HCT116 (cell line): ENCODE results near the gene ZNF429. TPM values are rescaled to one million over a fixed set of nuclear protein-coding genes. Genes with fewer than 3 reads are reported as not detected.

Experiments
- ATAC-seq: fragments of 200-7000 bp; cut with Tn5 transposase; 2 replicates; pipeline ENCODE4 v1.9.1; 2020; ENCODE audit warnings: mild to moderate bottlenecking, moderate library complexity
- BruUV-seq: library from RNA; stranded (reverse); fragments of 400-500 nt; replicated peaks from 2 replicates; lab custom pipeline; 2021; lab: Mats Ljungman, UMichigan
- CTCF ChIA-PET: fragments of 300-600 bp; sonication (Branson Sonifier 250); formaldehyde crosslinking; loops from one replicate; lab custom pipeline; 2021; ENCODE audit warnings: antibody characterized with exemption; lab: Charles Lee
- POLR2A ChIA-PET: fragments of 300-600, 350-600 bp; sonication (Branson Sonifier 250); formaldehyde crosslinking; loops from one replicate; lab custom pipeline; 2021; ENCODE audit warnings: antibody characterized with exemption; lab: Charles Lee
- RAD21 ChIA-PET, 2 experiments: fragments of 300-600 bp; sonication (Branson Sonifier 250); formaldehyde crosslinking; loops; one replicate each; lab custom pipeline; 2023; ENCODE audit warnings: low total read pairs in 2 of 2; ENCODE audit not compliant: uncharacterized antibody in 2 of 2, unreplicated experiment in 2 of 2, low non-redundant PET in 1 of 2; lab: Charles Lee
- DNase-seq: peaks from one replicate; pipeline ENCODE4 v3.0.0-alpha.2; 2010; ENCODE audit warnings: low read depth, low spot score
- H2AFZ ChIP-seq: fragments of 200-600 bp; shearing (Covaris generic), sonication (generic); 2 replicates; pipeline ENCODE4 v1.6.1; 2017; ENCODE audit warnings: low read depth, mixed run types, mixed read lengths, antibody characterized with exemption, low read length; ENCODE audit not compliant: poor library complexity, severe bottlenecking
- H3K27ac ChIP-seq: 2 replicates; pipeline ENCODE4 v1.5.1; 2012; ENCODE audit warnings: low read depth, low read length
- H3K27me3 ChIP-seq: fragments of 200-600 bp; sonication (generic); 2 replicates; pipeline ENCODE4 v1.6.1; 2016; ENCODE audit warnings: mixed run types, low read length, mixed read lengths; ENCODE audit not compliant: insufficient read depth
- H3K36me3 ChIP-seq, 2 experiments: fragments of 200-500 bp in 1 of 2; fragments of 200-600 bp in 1 of 2; sonication (Bioruptor generic) in 1 of 2; sonication (generic) in 1 of 2; 2 replicates each; pipeline versions ENCODE4 v1.5.1 to v1.6.1; 2014 to 2016; ENCODE audit warnings: low read length in 2 of 2, inconsistent platforms in 1 of 2, mixed read lengths in 1 of 2, mixed run types in 1 of 2; ENCODE audit not compliant: insufficient read depth in 2 of 2, control insufficient read depth in 1 of 2
- H3K4me1 ChIP-seq, 2 experiments: fragments of 200-600 bp in 1 of 2; sonication (generic) in 1 of 2; 2 replicates each; pipeline versions ENCODE4 v1.5.1 to v1.6.1; 2012 to 2017; ENCODE audit warnings: low read length in 2 of 2, inconsistent platforms in 1 of 2, mild to moderate bottlenecking in 1 of 2, mixed read lengths in 1 of 2, mixed run types in 1 of 2, moderate library complexity in 1 of 2; ENCODE audit not compliant: insufficient read depth in 2 of 2, control insufficient read depth in 1 of 2
- H3K4me2 ChIP-seq: fragments of 200-600 bp; sonication (generic); 2 replicates; pipeline ENCODE4 v1.6.1; 2017; ENCODE audit warnings: mixed run types, low read length, mixed read lengths
- H3K4me3 ChIP-seq, 2 experiments: fragments of 200-600 bp in 1 of 2; sonication (generic) in 1 of 2; replicated peaks in 1 of 2; 2 replicates each; pipeline ENCODE4 v1.5.1; 2011 to 2016; ENCODE audit warnings: low read length in 2 of 2, control low read depth in 1 of 2, low read depth in 1 of 2, mild to moderate bottlenecking in 1 of 2, mixed read lengths in 1 of 2, mixed run types in 1 of 2
- H3K79me2 ChIP-seq: fragments of 200-600 bp; sonication (generic); 2 replicates; pipeline ENCODE4 v1.6.1; 2017; ENCODE audit warnings: mild to moderate bottlenecking, mixed run types, low read length, moderate library complexity, mixed read lengths; ENCODE audit not compliant: insufficient read depth
- H3K9ac ChIP-seq: fragments of 200-600 bp; sonication (generic); 2 replicates; pipeline ENCODE4 v1.6.1; 2016; ENCODE audit warnings: low read length, mixed read lengths
- H3K9me2 ChIP-seq: fragments of 200-600 bp; sonication (generic), shearing (Covaris generic); 2 replicates; pipeline ENCODE4 v1.6.1; 2017; ENCODE audit warnings: mixed run types, mild to moderate bottlenecking, moderate library complexity; ENCODE audit not compliant: insufficient read depth
- H3K9me3 ChIP-seq, 2 experiments: fragments of 200-500 bp in 1 of 2; fragments of 200-600 bp in 1 of 2; sonication (Bioruptor generic) in 1 of 2; sonication (generic) in 1 of 2; 2 replicates each; pipeline ENCODE4 v1.6.1; 2014 to 2017; ENCODE audit warnings: low read length in 2 of 2, mixed read lengths in 2 of 2, inconsistent platforms in 1 of 2, low read depth in 1 of 2, mild to moderate bottlenecking in 1 of 2, mixed run types in 1 of 2, moderate library complexity in 1 of 2; ENCODE audit not compliant: control insufficient read depth in 1 of 2, insufficient read depth in 1 of 2
- H4K20me1 ChIP-seq: fragments of 200-600 bp; sonication (generic), shearing (Covaris generic); 2 replicates; pipeline ENCODE4 v1.6.1; 2017; ENCODE audit warnings: mixed run types, mild to moderate bottlenecking, moderate library complexity; ENCODE audit not compliant: insufficient read depth
- ELF1 ChIP-seq: IDR thresholded peaks from 2 replicates; pipeline ENCODE4 v1.6.1; 2012; ENCODE audit warnings: low read depth, borderline replicate concordance
- EZH2 ChIP-seq: fragments of 200-600 bp; sonication (generic); IDR thresholded peaks from 2 replicates; pipeline ENCODE4 v1.6.1; 2017; ENCODE audit warnings: antibody characterized with exemption, mixed run types
- JUND ChIP-seq: IDR thresholded peaks from 2 replicates; pipeline ENCODE4 v1.6.1; 2012
- POLR2A ChIP-seq: IDR thresholded peaks from 2 replicates; pipeline ENCODE4 v1.7.0; 2011; ENCODE audit warnings: borderline replicate concordance; ENCODE audit not compliant: insufficient read depth, insufficient read length; ENCODE audit errors: extremely low read depth
- POLR2AphosphoS5 ChIP-seq: IDR thresholded peaks from 2 replicates; pipeline ENCODE4 v1.6.1; 2011; ENCODE audit warnings: mild to moderate bottlenecking, low read depth, low read length, moderate library complexity
- SIN3A ChIP-seq: IDR thresholded peaks from 2 replicates; pipeline ENCODE4 v1.6.1; 2012; ENCODE audit warnings: low read depth
- SP1 ChIP-seq: IDR thresholded peaks from 2 replicates; pipeline ENCODE4 v1.6.1; 2012; ENCODE audit warnings: low read depth
- SRF ChIP-seq: IDR thresholded peaks from 2 replicates; pipeline ENCODE4 v1.6.1; 2012; ENCODE audit warnings: low read depth
- TCF7L2 ChIP-seq: IDR thresholded peaks from 2 replicates; pipeline ENCODE4 v1.7.0; 2011; ENCODE audit warnings: borderline replicate concordance, inconsistent platforms; ENCODE audit not compliant: insufficient read depth, insufficient read length; ENCODE audit errors: extremely low read depth
- YY1 ChIP-seq: IDR thresholded peaks from 2 replicates; pipeline ENCODE4 v1.6.1; 2011; ENCODE audit warnings: low read length, low read depth, moderate library complexity, mild to moderate bottlenecking; ENCODE audit not compliant: insufficient replicate concordance; ENCODE audit errors: extremely low read depth
- ZNF274 ChIP-seq: fragments of 200-500 bp; sonication (Bioruptor generic); IDR thresholded peaks from 2 replicates; pipeline ENCODE4 v1.6.1; 2014; ENCODE audit warnings: mild to moderate bottlenecking, low read depth, low read length, inconsistent platforms
- intact Hi-C: fragments of 100-400 bp; cut with micrococcal nuclease; formaldehyde crosslinking; loops from 2 replicates; pipeline ENCODE4 v1.10.0; 2022
- total RNA-seq: library from RNA; stranded (reverse); gene quantifications from one replicate; pipeline ENCODE4 v1.2.1, GENCODE V29; 2021; ENCODE audit not compliant: unreplicated experiment
- TF ChIP-seq, protein P1 (sequence below): IDR thresholded peaks from 2 replicates; pipeline ENCODE4 v1.6.1; 2012
- TF ChIP-seq, protein P2 (sequence below): IDR thresholded peaks from 2 replicates; pipeline ENCODE4 v1.6.1; 2012; ENCODE audit warnings: low read depth
- TF ChIP-seq, protein P3 (sequence below): IDR thresholded peaks from 2 replicates; pipeline ENCODE4 v1.6.1; 2012
- TF ChIP-seq, protein P4 (sequence below): IDR thresholded peaks from 2 replicates; pipeline ENCODE4 v1.6.1; 2011; ENCODE audit warnings: mild to moderate bottlenecking, low read length, moderate library complexity; ENCODE audit not compliant: insufficient replicate concordance; ENCODE audit errors: extremely low read depth
- TF ChIP-seq, protein P5 (sequence below), 3 experiments: fragments of 200-600 bp in 1 of 3; sonication (generic) in 1 of 3; IDR thresholded peaks in 2 of 3; conservative IDR thresholded peaks in 1 of 3; 2 replicates each; pipeline ENCODE4 v1.5.1; 2012 to 2017; ENCODE audit warnings: low read depth in 2 of 3, low read length in 2 of 3, antibody characterized with exemption in 1 of 3, borderline replicate concordance in 1 of 3, control low read depth in 1 of 3, mild to moderate bottlenecking in 1 of 3, mixed read lengths in 1 of 3, mixed run types in 1 of 3, moderate library complexity in 1 of 3; ENCODE audit not compliant: insufficient read depth in 1 of 3

ZNF429 gene
- total RNA-seq, 1 experiment from 2014 or later = 0.42 TPM

DNA sequence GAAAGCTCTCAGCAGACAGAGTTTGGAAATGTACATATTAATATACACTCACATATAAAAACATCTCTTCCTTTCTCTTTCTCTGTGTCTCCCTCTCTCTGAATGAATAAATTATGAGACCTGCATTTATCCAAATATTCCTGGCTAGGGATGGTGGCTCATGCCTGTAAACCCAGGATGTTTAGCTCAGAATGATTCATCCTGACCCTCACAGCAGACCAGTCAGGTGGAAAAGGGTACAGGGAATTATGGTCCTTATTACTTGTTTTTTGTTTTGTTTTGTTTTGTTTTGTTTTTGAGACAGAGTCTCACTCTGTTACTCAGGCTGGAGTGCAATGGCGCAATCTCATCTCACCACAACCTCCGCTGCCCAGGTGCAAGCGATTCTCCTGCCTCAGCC is 71.1 kb downstream of the ZNF429 start:
- intact Hi-C loops = no loop called here
- ATAC-seq = no peak
- no peak overlapping the region for H2AFZ ChIP-seq
- H3K9me2 ChIP-seq = no peaks in the 10 kb centered on the region
- H3K4me1 ChIP-seq = no peaks in the 10 kb centered on the region
- no peaks in the 10 kb centered on the region for H3K27me3 ChIP-seq
- H3K9me3 ChIP-seq = peaks cover 13 to 43% of the 10 kb centered on the region in 2 experiments; a peak in 2 of 4 replicates
- no peak overlapping the region for H3K9ac ChIP-seq
- no TSS peak for BruUV-seq
- no peaks in the 10 kb centered on the region for H4K20me1 ChIP-seq
- H3K36me3 ChIP-seq = no peaks in the 10 kb centered on the region
- TF ChIP-seq EZH2 (no peak), SP1 (no peak), POLR2A (no peak), JUND (no peak), YY1 (no peak), ELF1 (no peak), POLR2AphosphoS5 (no peak), SIN3A (no peak), ZNF274 (no peak), SRF (no peak), TCF7L2 (no peak)
- TF ChIP-seq, protein P1, sequence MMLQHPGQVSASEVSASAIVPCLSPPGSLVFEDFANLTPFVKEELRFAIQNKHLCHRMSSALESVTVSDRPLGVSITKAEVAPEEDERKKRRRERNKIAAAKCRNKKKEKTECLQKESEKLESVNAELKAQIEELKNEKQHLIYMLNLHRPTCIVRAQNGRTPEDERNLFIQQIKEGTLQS = no peak
- TF ChIP-seq, protein P2, sequence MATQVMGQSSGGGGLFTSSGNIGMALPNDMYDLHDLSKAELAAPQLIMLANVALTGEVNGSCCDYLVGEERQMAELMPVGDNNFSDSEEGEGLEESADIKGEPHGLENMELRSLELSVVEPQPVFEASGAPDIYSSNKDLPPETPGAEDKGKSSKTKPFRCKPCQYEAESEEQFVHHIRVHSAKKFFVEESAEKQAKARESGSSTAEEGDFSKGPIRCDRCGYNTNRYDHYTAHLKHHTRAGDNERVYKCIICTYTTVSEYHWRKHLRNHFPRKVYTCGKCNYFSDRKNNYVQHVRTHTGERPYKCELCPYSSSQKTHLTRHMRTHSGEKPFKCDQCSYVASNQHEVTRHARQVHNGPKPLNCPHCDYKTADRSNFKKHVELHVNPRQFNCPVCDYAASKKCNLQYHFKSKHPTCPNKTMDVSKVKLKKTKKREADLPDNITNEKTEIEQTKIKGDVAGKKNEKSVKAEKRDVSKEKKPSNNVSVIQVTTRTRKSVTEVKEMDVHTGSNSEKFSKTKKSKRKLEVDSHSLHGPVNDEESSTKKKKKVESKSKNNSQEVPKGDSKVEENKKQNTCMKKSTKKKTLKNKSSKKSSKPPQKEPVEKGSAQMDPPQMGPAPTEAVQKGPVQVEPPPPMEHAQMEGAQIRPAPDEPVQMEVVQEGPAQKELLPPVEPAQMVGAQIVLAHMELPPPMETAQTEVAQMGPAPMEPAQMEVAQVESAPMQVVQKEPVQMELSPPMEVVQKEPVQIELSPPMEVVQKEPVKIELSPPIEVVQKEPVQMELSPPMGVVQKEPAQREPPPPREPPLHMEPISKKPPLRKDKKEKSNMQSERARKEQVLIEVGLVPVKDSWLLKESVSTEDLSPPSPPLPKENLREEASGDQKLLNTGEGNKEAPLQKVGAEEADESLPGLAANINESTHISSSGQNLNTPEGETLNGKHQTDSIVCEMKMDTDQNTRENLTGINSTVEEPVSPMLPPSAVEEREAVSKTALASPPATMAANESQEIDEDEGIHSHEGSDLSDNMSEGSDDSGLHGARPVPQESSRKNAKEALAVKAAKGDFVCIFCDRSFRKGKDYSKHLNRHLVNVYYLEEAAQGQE = no peak
- TF ChIP-seq, protein P3, sequence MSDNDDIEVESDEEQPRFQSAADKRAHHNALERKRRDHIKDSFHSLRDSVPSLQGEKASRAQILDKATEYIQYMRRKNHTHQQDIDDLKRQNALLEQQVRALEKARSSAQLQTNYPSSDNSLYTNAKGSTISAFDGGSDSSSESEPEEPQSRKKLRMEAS = no peak
- TF ChIP-seq, protein P4, sequence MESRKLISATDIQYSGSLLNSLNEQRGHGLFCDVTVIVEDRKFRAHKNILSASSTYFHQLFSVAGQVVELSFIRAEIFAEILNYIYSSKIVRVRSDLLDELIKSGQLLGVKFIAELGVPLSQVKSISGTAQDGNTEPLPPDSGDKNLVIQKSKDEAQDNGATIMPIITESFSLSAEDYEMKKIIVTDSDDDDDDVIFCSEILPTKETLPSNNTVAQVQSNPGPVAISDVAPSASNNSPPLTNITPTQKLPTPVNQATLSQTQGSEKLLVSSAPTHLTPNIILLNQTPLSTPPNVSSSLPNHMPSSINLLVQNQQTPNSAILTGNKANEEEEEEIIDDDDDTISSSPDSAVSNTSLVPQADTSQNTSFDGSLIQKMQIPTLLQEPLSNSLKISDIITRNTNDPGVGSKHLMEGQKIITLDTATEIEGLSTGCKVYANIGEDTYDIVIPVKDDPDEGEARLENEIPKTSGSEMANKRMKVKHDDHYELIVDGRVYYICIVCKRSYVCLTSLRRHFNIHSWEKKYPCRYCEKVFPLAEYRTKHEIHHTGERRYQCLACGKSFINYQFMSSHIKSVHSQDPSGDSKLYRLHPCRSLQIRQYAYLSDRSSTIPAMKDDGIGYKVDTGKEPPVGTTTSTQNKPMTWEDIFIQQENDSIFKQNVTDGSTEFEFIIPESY = no peak
- TF ChIP-seq, protein P5, sequence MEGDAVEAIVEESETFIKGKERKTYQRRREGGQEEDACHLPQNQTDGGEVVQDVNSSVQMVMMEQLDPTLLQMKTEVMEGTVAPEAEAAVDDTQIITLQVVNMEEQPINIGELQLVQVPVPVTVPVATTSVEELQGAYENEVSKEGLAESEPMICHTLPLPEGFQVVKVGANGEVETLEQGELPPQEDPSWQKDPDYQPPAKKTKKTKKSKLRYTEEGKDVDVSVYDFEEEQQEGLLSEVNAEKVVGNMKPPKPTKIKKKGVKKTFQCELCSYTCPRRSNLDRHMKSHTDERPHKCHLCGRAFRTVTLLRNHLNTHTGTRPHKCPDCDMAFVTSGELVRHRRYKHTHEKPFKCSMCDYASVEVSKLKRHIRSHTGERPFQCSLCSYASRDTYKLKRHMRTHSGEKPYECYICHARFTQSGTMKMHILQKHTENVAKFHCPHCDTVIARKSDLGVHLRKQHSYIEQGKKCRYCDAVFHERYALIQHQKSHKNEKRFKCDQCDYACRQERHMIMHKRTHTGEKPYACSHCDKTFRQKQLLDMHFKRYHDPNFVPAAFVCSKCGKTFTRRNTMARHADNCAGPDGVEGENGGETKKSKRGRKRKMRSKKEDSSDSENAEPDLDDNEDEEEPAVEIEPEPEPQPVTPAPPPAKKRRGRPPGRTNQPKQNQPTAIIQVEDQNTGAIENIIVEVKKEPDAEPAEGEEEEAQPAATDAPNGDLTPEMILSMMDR (IDR thresholded peaks at IDR 0.05 in 2 of 3, conservative IDR thresholded peaks at IDR 0.05 in 1 of 3; ENCODE audit: borderline replicate concordance in 1 of 3, insufficient read depth in 1 of 3, low read depth in 2 of 3, low read length in 2 of 3) = no peak
- POLR2A ChIA-PET = no interaction called here
- RAD21 ChIA-PET = no interaction called here
- DNase-seq = no peak
- H3K4me3 ChIP-seq = no peak overlapping the region
- no peak overlapping the region for H3K27ac ChIP-seq
- H3K79me2 ChIP-seq = no peaks in the 10 kb centered on the region
- no peak overlapping the region for H3K4me2 ChIP-seq
- CTCF ChIA-PET = no interaction called here
